HG03571 (cell line): ENCODE measurements around the gene LRRC46.

Experiments
- ATAC-seq: cut with Tn5 transposase; IDR thresholded peaks from one replicate; pipeline ENCODE4 v1.9.1; 2021; ENCODE audit not compliant: unreplicated experiment

The LRRC46 gene, protein sequence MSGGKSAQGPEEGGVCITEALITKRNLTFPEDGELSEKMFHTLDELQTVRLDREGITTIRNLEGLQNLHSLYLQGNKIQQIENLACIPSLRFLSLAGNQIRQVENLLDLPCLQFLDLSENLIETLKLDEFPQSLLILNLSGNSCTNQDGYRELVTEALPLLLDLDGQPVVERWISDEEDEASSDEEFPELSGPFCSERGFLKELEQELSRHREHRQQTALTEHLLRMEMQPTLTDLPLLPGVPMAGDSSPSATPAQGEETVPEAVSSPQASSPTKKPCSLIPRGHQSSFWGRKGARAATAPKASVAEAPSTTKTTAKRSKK

DNA sequence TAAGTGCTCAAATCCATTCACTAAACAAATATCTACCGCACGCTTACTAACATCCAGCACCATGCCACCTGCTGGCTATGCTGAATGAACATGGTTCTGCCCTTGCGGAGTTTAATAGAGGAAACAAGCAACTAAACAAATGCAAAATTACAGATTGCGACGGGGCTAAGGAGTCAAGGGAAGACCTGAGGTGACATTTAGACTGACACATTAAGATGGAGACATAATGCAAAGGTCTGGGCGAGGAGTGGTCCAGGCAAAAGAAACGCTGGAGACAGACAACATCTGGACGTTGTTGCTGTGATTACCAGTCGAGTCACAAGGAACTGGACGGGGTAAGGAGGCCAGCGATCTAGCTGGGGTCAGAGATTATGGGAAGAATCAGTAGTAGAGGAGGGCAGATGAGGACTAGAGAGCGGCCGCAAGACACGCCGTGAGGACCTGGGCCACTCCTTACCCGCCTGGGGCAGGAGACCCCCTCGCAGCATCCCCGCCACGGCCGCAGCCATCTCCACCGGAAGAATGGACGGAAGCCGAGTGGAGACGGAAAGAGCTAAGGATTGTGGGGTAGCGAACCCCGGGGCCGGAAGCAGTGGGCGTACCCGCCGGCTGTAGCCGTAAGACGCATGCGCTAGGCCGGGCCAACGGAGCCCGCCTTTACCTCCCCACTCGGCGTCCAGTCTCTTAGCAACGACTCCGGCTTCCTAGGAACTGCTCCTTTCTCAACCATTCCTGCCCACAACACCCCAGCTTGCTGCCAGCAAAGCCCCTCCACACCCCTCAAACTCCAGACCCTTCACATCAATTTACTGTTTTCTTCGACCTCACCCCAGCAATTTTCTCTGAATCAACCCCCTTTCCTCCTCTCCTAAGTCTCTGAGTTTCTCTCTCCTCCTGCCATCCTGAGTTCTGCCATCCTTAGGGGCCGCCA, at the start of gene LRRC46, which contains the start of gene MRPL10:
Gene LRRC46 (plus strand): TSS at position 668 of the 931 bp plus-strand sequence. CDS start 320 bp downstream, outside the sequence.
Gene MRPL10 (minus strand): TSS at position 539 of the 931 bp plus-strand sequence. CDS start 30 bp downstream, at position 509.
- peak; percentile 74 for ATAC-seq

- ATAC-seq, result no peak
Observed at GRCh38 chr17:47785538-47786123, 45.8 kb upstream of the LRRC46 start.

DNA sequence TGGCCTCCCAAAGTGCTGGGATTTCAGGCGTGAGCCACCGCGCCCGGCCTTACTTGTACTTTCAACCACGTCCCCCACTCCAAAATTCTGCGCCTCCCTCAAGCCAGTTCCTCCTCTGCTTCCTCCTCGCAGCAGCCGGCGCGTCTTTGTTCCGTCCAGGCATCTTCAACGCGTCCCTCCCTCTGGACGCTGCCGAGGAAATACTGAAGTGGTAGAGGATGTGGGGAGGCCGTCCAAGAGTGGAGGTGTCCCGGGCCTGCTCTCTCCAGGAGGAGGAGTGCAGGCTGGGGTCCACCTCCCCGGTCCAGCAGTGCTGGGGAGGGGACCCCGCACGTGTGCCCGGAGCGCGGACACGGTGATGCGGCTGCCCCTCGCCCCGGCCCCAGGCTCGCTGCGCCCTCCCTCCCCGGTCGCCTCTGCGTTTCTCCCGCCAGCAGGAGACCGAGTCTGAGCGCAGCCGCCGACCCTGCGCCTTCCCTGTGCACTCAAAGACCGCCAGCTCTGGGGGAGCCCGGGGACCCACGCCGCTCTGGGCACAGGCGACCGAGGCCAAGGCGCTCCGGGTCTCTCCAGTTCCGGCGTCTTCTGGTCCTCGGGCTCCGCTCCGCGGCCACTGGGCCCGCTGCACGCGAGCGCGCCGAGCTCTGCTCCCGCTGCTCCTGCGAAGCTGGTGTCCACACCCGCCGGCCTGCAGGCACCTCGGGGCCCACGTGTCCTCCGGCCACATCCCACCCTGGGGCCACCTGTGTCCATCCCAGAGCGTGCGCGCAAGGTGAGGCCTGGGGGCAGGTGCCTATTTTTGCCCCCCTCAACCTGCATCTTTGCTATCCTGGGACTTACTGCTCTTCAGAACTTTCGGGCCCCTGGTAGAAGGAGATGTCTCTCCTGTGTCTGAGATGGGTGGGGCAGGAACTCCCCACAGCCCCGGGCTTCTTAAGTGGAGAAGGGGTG, 41.6 kb upstream of the LRRC46 start:
- no peak for ATAC-seq

DNA sequence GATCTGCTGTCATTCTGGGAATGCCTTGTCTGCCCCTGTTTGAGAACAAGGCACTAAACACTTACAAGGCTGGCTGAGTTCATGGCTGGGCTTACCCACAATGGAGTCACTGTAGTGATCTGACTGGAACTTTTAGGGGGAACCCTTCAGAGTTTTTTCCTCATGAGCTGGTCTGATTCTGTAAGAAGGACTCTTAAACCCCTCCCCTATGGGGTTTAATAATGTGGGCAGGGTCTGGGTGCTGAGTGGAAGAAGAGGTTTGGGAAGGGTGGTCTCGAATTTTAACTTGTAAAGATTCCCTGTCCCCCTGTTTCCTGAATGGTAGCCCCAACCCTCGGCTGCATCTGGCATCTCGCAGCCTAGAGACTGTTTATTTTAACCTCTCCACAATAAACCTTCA, 40.4 kb upstream of the LRRC46 start:
- no peak for ATAC-seq

DNA sequence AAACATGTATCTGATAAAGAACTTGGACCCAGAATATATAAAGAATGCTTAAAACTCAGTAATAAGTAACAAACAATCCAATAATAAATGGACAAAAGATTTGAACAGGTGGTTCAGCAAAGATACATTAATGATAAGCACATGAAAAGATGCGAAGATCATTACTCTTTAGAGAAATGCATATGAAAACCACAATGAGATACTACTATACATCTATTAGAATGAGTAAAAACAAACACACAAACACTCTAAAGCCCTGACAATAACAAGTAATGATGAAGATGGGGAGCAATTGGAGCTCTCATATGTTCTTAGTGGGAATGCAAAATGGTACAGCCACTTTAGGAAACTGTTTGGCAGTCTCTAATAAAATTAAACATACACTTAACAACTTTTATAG, 39.0 kb upstream of the LRRC46 start:
- ATAC-seq, result no peak

- no peak for ATAC-seq
Observed at GRCh38 chr17:47792979-47793378, 38.5 kb upstream of the LRRC46 start.

DNA sequence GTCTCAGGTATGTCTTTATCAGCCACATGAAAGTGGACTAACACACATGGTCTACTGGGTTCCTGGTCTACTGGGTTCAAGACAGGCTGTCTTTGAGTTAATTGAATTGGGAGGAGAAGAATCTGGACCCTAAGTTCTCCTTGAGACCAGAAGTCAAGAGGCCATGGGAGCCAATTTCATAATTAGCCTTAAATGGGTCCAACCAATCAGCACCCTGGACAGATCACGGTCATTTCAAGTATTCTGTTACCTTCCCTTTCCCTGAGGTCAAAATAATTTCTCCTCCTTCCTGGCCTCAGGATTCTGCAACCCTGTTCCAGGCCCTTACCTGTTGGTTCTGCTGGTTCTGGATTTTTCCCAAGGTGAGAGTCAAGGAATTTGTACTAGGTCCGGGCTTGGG, 33.7 kb upstream of the LRRC46 start:
- ATAC-seq, result no peak

DNA sequence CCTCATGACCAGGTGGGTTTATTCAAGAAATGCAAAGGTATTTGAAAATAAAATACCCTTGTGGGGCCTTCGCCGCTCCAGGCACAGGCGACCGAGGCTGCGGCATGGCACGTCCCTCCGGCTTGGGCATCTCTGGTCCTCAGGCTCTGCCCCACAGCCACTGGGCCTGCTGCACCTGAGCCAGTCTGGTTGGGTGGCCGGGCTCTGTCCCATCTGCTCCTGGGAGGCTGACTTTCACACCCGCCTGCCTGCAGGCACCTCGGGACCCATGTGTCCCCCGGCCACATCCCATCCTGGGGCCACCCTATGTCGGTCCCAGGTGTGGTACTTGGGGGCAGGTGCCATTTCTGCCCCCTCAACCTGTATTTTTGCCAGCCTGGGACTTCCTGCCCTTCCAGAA, 30.8 kb upstream of the LRRC46 start:
- no peak for ATAC-seq

- ATAC-seq, result no peak
Observed at GRCh38 chr17:47801176-47801765, 30.2 kb upstream of the LRRC46 start.

GRCh38 chr17:47801906-47802305, 29.6 kb upstream of the LRRC46 start:
- ATAC-seq, result no peak

- ATAC-seq, result no peak
Observed at GRCh38 chr17:47802341-47803022, 29.0 kb upstream of the LRRC46 start.

GRCh38 chr17:47803201-47803600, 28.3 kb upstream of the LRRC46 start:
- ATAC-seq, result no peak

DNA sequence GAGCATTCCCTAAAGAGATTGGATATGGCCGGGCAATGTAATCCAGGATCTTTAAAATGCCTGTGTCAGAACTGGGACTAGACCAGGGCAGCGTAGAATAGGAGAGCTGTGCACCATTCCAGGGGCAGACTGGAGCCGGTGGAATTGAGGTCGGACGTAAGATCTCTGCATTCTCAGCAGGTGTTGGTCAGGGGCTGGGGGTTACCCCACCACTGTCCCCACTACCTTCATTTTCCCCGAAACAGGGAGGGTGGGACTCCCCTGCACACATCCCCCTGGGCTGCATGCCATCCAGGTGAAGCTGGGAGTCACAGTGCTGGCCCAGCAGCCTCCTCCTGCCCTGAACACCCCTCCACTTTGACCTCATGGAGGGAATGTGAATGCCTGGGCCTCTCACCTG, 27.7 kb upstream of the LRRC46 start:
- no peak for ATAC-seq

GRCh38 chr17:47804461-47804860, 27.0 kb upstream of the LRRC46 start:
- ATAC-seq, result no peak

DNA sequence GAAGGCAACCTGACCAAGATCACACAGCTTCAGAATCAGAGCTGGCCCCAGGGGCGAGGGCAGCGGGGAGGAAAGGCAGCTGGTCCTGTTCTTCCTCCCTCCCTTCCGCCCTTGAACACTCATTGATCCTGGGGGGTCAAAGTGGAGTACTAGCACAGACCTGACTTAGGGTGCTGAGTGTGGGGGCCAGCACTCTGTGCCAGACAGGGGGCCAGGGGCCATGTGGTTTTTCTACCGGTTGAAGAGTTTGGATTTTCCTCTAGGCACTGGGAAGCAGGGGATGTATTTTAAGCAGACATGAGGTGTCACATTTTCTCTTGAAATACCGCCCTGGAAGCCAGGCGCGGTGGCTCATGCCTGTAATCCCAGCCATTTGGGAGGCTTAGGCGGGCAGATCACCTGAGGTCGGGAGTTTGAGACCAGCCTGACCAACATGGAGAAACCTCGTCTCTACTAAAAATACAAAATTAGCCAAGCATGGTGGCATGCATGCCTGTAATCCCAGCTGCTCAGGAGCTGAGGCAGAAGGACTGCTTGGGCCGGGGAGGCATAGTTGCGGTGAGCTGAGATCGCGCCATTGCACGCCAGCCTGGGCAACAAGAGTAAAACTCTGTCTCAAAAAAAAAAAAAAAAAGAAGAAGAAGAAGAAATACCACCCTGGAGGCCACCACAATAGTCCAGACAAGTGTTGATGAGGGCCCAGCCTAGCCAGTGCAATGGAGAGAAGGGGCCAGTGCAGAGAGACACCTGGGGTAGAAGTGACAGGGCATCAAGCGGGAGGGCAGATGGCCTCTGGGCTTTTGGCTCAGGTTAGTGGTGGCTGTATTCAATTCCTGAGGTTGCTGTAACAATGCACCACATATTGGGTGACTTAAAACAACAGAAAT, 25.2 kb upstream of the LRRC46 start:
- no peak for ATAC-seq

- ATAC-seq, result no peak
Observed at GRCh38 chr17:47806913-47807255, 24.6 kb upstream of the LRRC46 start.

DNA sequence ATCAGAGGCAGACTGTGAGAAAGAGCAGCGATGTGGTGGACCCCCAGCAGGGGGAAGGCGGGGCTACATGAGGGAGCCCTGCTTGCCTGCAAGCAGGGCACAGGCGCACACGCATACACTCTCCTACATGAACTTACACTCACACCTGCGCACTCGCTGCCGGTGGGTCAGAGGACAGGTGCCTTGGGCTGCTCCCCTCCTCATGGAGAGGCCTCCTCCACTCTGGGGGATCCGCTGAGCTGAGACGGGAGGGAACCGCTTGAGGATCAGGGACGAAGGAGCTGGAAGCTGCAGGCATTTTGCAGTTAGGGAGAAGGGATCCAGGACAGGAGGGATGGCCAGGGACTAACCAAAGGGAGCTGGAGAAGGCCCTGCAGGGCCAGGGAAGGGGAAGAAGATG, 24.0 kb upstream of the LRRC46 start:
- ATAC-seq, result no peak

DNA sequence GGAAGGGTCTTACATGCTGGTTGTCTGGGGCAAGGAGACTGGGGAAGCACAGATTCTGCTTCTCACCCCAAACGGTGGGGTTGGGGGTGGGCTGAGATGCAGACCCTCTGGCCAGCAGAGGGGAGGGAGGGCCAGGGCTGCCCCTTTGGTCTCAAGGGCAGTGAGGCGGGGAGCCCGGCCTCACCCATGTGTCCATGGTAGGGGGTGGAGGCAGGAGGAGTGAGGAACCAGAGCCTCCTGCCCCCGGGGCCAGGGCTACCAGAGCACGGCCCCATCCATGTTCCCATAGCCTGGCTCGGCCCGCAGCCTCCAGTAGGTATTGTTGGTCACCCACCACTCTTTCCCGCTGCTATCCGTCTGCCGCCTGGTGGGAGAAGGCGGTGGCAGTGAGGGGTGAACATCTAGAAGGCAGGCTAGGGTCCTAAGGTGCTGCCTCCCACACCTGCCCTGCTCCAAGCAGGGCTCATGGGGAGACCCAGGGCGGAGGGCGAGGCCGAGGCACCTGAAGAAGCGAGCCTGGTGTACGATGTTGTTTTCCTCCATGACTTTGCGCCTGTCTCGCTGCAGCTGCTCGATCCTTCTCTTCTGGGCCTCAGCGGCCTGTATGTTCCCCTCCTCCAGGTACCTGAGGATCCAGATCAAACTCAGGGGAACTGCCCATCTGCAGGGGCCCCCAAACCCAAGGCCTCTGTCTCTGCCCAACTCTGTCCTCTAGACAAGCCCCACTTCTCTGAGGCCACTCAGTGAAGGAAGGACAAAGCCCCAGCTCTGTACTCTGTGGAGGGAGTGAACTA, 23.2 kb upstream of the LRRC46 start:
- ATAC-seq, result no peak
